PC-9 (cell line): ENCODE results near the gene CYP17A1. TPM values are rescaled to one million over a fixed set of nuclear protein-coding genes. Genes with fewer than 3 reads are reported as not detected.

ENCODE experiments used
- BruUV-seq: library from RNA; stranded (reverse); fragments of 400-500 nt; replicated peaks from 2 replicates; lab custom pipeline; 2021; lab: Mats Ljungman, UMichigan
- CTCF ChIA-PET: fragments of 300-600 bp; sonication (Branson Sonifier 250); formaldehyde crosslinking; loops from one replicate; lab custom pipeline; 2022; ENCODE audit warnings: antibody characterized with exemption; lab: Charles Lee
- POLR2A ChIA-PET: fragments of 300-600 bp; sonication (Branson Sonifier 250); formaldehyde crosslinking; loops from one replicate; lab custom pipeline; 2022; ENCODE audit warnings: antibody characterized with exemption; ENCODE audit not compliant: unreplicated experiment; lab: Charles Lee
- DNase-seq, 2 experiments: peaks; one replicate each; pipeline versions ENCODE4 v3.0.0 to v3.0.0-alpha.2; 2015 to 2022; ENCODE audit warnings: mixed read lengths in 1 of 2
- H2AFZ ChIP-seq: fragments of 200-600 bp; sonication (generic); 2 replicates; pipeline ENCODE4 v1.8.1; 2017; ENCODE audit warnings: antibody characterized with exemption
- H3F3A ChIP-seq: fragments of 200-600 bp; sonication (generic); 2 replicates; pipeline ENCODE4 v1.8.1; 2017; ENCODE audit warnings: antibody characterized with exemption, mild to moderate bottlenecking, low read depth; ENCODE audit not compliant: insufficient read depth
- H3K27ac ChIP-seq: fragments of 200-600 bp; sonication (generic); 2 replicates; pipeline ENCODE4 v1.6.1; 2016; ENCODE audit warnings: mixed run types
- H3K27me3 ChIP-seq: fragments of 200-600 bp; sonication (generic); 2 replicates; pipeline ENCODE4 v1.6.1; 2016; ENCODE audit warnings: low read depth, mixed run types; ENCODE audit not compliant: insufficient read depth
- H3K36me3 ChIP-seq: fragments of 200-600 bp; sonication (generic); 2 replicates; pipeline ENCODE4 v1.6.1; 2016; ENCODE audit warnings: low read depth, mixed run types
- H3K4me1 ChIP-seq: fragments of 200-600 bp; sonication (generic); replicated peaks from 2 replicates; pipeline ENCODE4 v1.6.1; 2016; ENCODE audit warnings: mixed run types; ENCODE audit not compliant: insufficient read depth
- H3K4me2 ChIP-seq: fragments of 200-600 bp; sonication (generic); 2 replicates; pipeline ENCODE4 v1.6.1; 2017; ENCODE audit warnings: mixed run types
- H3K4me3 ChIP-seq: fragments of 200-600 bp; sonication (generic); 2 replicates; pipeline ENCODE4 v1.6.1; 2016; ENCODE audit warnings: mixed run types
- H3K79me2 ChIP-seq: fragments of 200-600 bp; sonication (generic); 2 replicates; pipeline ENCODE4 v1.6.1; 2017; ENCODE audit warnings: low read depth, mixed run types
- H3K9me2 ChIP-seq: fragments of 200-600 bp; sonication (generic); 2 replicates; pipeline ENCODE4 v1.8.1; 2017; ENCODE audit warnings: mild to moderate bottlenecking; ENCODE audit not compliant: insufficient read depth
- H3K9me3 ChIP-seq: fragments of 200-600 bp; sonication (generic); 2 replicates; pipeline ENCODE4 v1.8.1; 2016; ENCODE audit warnings: low read depth; ENCODE audit not compliant: insufficient read depth
- H4K20me1 ChIP-seq: fragments of 200-600 bp; sonication (generic); 2 replicates; pipeline ENCODE4 v1.8.1; 2017; ENCODE audit not compliant: insufficient read depth
- EZH2 ChIP-seq: fragments of 200-600 bp; sonication (generic); IDR thresholded peaks from 2 replicates; pipeline ENCODE4 v1.8.0; 2017; ENCODE audit warnings: antibody characterized with exemption, low read depth
- intact Hi-C: fragments of 100-400 bp; cut with micrococcal nuclease; formaldehyde crosslinking; loops from one replicate; pipeline ENCODE4 v1.10.0; 2022; ENCODE audit not compliant: unreplicated experiment
- total RNA-seq: library from RNA; stranded (reverse); gene quantifications from 2 replicates; pipeline ENCODE4 v1.2.3, GENCODE V29; 2021
- TF ChIP-seq, protein P1 (sequence below): fragments of 200-600 bp; sonication (generic); conservative IDR thresholded peaks from 2 replicates; pipeline ENCODE4 v1.6.1; 2017; ENCODE audit warnings: mixed run types, antibody characterized with exemption, mild to moderate bottlenecking, moderate library complexity

Gene CYP17A1
- total RNA-seq, 1 experiment from 2014 or later, result not detected

DNA sequence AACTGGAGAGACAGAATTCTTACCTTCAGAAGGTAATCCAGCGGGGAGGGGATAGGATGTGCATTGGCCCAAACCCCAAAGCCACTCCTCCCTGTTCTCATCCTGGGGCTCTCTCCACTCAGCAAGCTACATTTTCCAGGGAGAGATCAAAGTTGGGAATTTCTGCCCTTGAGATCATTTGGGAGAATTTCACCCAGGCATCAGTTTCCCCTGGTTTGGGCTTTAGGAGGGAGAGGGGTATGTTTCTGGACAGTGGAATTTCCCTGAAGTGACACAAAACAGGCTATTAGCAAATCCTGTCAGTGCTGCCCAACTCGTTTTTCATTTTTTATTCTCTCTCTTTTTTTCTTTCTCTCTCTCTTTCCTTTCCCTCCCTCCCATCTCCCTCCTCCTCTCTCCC lies 35.7 kb downstream of the CYP17A1 start:
- BruUV-seq, result no TSS peak
- intact Hi-C loops, result no loop called here
- no peak overlapping the region for H3K27ac ChIP-seq

DNA sequence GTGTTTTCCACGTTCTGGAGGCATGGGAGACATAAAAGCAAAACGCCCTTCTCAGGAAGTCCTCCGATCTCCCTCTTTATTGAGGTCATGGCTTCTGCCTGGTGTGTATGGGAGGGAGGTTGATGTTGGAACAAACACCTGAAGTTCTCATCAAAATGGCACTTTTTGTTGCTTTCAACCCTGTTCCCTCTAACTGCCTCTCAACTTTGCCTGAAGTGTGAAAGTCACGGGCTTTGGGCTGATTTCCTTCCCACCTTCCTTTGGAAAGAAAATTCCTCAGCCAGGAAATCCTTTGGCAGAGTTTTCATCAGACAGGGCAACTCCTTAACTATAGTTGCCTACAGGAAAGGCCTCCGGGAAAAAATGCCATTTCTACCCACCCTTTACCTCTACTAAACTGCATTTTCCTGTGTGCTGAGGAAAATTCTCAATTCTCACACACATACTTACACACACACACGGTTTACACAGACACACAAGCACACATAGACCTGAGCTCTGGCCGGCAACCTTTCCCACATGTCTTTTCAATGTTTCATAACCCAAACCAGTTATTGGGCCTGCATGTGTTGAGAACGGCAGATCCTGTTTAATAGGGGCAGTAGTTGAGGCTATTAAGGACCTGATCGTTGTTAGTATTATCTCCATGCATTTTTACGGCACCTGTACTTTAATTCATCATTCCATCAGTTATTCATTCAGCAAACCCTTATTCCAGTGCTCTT lies 36.4 kb downstream of the CYP17A1 start:
- ChIA-PET POLR2A (no interaction called here), CTCF (no interaction called here)
- no peaks in the 10 kb centered on the region for H3K36me3 ChIP-seq
- H3K4me2 ChIP-seq, result no peak overlapping the region
- no peaks in the 10 kb centered on the region for H3K79me2 ChIP-seq
- no peak overlapping the region for H2AFZ ChIP-seq
- H3K4me1 ChIP-seq, result no peaks in the 10 kb centered on the region
- DNase-seq, result no peak
- H3K9me2 ChIP-seq, result no peaks in the 10 kb centered on the region
- no peaks in the 10 kb centered on the region for H3K9me3 ChIP-seq
- BruUV-seq, result no TSS peak
- TF ChIP-seq EZH2, result no peak
- TF ChIP-seq, protein P1, sequence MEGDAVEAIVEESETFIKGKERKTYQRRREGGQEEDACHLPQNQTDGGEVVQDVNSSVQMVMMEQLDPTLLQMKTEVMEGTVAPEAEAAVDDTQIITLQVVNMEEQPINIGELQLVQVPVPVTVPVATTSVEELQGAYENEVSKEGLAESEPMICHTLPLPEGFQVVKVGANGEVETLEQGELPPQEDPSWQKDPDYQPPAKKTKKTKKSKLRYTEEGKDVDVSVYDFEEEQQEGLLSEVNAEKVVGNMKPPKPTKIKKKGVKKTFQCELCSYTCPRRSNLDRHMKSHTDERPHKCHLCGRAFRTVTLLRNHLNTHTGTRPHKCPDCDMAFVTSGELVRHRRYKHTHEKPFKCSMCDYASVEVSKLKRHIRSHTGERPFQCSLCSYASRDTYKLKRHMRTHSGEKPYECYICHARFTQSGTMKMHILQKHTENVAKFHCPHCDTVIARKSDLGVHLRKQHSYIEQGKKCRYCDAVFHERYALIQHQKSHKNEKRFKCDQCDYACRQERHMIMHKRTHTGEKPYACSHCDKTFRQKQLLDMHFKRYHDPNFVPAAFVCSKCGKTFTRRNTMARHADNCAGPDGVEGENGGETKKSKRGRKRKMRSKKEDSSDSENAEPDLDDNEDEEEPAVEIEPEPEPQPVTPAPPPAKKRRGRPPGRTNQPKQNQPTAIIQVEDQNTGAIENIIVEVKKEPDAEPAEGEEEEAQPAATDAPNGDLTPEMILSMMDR, result no peak
- H3K27ac ChIP-seq, result no peak overlapping the region
- H4K20me1 ChIP-seq, result no peaks in the 10 kb centered on the region
- H3K27me3 ChIP-seq, result no peaks in the 10 kb centered on the region
- H3K4me3 ChIP-seq, result no peak overlapping the region
- no peaks in the 10 kb centered on the region for H3F3A ChIP-seq
- intact Hi-C loops, result no loop called here

More for the DNA sequence above, 35.7 kb downstream of the CYP17A1 start:
- POLR2A ChIA-PET, result no interaction called here
- H3K27me3 ChIP-seq, result no peaks in the 10 kb centered on the region
- no peak overlapping the region for H2AFZ ChIP-seq
- no peaks in the 10 kb centered on the region for H3K9me3 ChIP-seq
- no peak overlapping the region for H3K4me2 ChIP-seq
- no peaks in the 10 kb centered on the region for H3K4me1 ChIP-seq
- H3K9me2 ChIP-seq, result no peaks in the 10 kb centered on the region
- CTCF ChIA-PET, result no interaction called here
- H3K4me3 ChIP-seq, result no peak overlapping the region
- no peaks in the 10 kb centered on the region for H4K20me1 ChIP-seq
- no peak for TF ChIP-seq EZH2
- TF ChIP-seq, protein P1, result no peak
- H3K36me3 ChIP-seq, result no peaks in the 10 kb centered on the region
- H3F3A ChIP-seq, result no peaks in the 10 kb centered on the region
- DNase-seq, result no peak
- H3K79me2 ChIP-seq, result no peaks in the 10 kb centered on the region

- H4K20me1 ChIP-seq, result no peaks in the 10 kb centered on the region
- no TSS peak for BruUV-seq
- H3K9me3 ChIP-seq, result no peaks in the 10 kb centered on the region
- H3K9me2 ChIP-seq, result no peaks in the 10 kb centered on the region
- H2AFZ ChIP-seq, result no peak overlapping the region
- H3F3A ChIP-seq, result no peaks in the 10 kb centered on the region
- POLR2A ChIA-PET, result no interaction called here
- DNase-seq, result no peak
- no peaks in the 10 kb centered on the region for H3K27me3 ChIP-seq
- H3K4me2 ChIP-seq, result no peak overlapping the region
- H3K27ac ChIP-seq, result no peak overlapping the region
- no peaks in the 10 kb centered on the region for H3K4me1 ChIP-seq
- no peaks in the 10 kb centered on the region for H3K79me2 ChIP-seq
- CTCF ChIA-PET, result no interaction called here
- H3K36me3 ChIP-seq, result no peaks in the 10 kb centered on the region
- H3K4me3 ChIP-seq, result no peak overlapping the region
- intact Hi-C loops, result no loop called here
- TF ChIP-seq, protein P1, result no peak
- no peak for TF ChIP-seq EZH2
These were observed 37.3 kb downstream of the CYP17A1 start for GRCh38 chr10:102799691-102800471.
